DMS 273 (cell line): Measurements from ENCODE around the gene CHID1.

Experiments
- DNase-seq: peaks from one replicate; lab custom pipeline; 2025; ENCODE audit not compliant: unreplicated experiment; lab: John Stamatoyannopoulos, UW

The CHID1 gene

DNA sequence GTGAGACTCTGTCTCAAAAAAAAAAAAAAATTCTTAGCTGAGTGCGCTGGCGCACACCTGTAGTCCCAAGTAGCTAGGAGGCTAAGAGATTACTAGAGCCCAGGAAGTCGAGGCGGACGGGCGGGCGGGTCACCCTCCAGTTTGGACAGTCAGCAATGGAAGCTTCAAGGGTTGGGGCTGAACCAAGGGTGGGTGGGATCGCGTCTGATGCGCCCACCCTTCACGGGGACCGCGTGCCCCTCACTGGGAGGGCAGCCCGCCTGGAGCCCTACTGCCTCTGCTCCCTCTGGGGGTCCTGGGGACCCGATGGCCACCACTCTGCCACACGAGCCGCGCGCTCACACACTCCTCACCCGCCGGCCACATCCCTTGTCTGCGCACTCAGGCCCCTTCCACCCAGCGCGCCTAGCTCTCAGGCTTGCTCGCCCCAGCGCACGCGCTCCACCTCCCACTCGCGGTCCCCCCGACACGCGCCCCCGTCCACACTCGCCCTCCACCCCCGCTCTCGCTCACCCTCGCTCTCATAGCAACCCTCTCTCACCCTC is 494 bp downstream of the CHID1 start:
- DNase-seq, result no peak

GRCh38 chr11:909406-909805 is 1.2 kb downstream of the CHID1 start:
- no peak for DNase-seq

DNA sequence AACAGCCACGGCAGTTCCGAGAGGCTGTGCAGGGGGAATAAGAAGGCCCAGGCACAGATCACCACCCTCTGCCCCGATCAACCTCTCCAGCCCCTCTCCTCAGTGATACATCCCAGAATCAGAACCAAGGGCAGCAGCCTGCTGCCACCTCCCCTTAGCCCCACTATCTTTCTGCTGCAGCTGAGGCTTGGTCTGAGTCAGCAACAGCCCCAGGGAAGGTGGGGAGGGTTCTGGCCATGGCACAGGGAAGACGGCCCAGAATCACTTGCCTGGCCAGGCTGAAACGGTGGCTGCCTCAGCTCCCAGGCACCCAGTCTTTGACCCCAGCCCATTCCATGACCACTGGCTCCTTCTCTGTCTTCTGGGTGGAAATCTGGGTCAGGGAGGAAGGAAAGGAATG is 2.3 kb downstream of the CHID1 start:
- no peak for DNase-seq

GRCh38 chr11:907668-908067 is 2.9 kb downstream of the CHID1 start:
- DNase-seq, result no peak

GRCh38 chr11:905952-906351 is 4.7 kb downstream of the CHID1 start:
- no peak for DNase-seq

DNA sequence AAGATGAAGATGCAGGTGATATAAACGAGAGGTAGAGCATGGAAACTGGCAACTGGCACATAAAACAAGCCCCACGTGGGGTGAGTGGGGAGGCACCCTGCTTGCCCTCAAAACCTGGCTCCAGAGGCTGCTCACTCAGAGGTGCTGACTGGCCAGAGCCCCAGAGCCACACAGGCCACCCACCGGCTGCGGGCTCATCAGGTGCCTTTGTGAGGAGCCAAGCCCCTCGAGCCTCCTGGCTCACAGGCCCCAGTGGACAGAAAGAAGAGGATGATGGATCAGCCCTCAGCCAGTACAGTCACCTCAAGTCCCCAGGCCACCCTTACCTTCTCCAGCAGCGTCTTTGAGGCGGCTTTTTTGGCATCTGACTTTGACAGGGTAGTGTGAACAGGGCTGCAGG is 6.2 kb downstream of the CHID1 start:
- no peak for DNase-seq

GRCh38 chr11:901452-902061 is 9.1 kb downstream of the CHID1 start:
- DNase-seq, result no peak

DNA sequence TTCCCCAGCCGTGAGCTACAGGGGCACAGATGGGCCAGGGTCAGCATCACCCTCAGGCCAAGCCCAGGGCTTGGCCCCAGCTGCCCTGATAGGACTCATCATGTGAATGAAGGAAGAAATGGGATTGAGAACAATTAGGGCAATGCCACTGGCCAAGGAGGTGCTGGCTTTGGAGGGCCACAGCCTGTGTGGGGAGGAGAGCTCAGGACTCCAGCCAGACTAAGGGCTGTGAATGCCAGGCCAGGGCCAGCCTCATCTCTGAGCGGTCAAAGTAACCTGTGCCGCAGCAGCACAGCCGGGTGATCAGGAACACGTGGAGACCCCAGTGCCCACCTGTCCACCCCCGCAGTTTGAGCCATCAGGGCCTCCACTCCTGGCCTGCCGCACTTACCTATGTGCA is 10.1 kb downstream of the CHID1 start:
- DNase-seq, result no peak

- no peak for DNase-seq
Observed at GRCh38 chr11:899724-900123, 10.9 kb downstream of the CHID1 start.

GRCh38 chr11:898540-899190 is 11.9 kb downstream of the CHID1 start:
- DNase-seq, result no peak

DNA sequence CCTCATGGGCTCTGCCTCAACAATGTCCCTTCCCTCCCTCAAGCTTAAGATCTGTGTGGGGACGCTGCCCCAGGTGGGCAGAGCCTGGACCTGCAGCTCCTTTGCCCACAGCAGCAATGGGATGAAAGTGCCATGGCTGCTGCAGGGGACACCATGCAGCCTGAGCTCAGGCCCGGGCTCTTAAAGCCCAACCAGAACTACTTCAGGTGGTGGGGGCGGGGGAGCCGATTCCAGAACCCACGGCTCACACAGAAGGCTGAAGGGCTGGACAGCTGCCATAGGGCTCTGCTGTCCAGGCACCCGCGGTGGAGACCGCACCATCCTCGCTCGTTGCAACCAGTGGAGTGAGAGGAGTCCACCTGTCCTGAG is 12.5 kb downstream of the CHID1 start:
- peak; percentile 65 for DNase-seq

- DNase-seq, result no peak
Observed at GRCh38 chr11:897253-898142, 13.1 kb downstream of the CHID1 start.

DNA sequence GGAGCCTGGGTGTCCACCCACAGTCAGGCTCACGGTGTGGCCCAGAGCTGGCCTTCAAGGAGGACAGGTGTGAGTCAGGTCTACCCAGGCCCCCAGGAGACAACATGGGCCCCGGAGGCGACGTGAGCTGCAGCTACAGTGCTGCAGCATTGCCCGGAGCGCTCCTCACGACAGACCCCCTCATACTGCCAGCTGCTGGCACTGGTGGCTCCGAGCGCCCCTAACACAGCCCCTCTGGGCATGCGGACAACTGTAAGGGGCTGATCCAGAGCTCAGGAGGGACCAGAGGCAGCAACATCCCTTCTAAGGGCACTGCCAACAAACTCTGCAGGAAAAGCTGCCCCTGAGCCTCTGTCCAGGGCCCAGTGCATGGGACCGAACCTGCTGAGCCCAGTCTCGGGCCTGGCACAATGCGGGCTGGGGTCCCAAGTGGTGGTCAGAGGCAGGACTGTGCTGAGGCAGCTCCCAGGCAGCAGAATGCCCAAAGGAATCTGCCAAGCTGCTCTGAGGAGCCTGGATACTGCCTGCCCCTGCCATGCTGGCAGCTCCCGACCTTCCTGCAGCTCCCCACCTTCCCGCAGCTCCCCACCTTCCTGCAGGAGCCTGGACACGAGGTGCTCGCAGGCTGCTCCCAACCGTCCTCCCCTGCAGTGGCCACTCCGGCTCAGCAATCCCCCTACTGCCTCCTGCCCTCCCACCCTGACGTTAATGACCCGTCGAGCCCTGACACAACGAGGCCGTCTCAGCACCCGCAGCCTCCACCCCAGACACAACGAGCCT is 15.1 kb downstream of the CHID1 start:
- DNase-seq, result no peak

DNA sequence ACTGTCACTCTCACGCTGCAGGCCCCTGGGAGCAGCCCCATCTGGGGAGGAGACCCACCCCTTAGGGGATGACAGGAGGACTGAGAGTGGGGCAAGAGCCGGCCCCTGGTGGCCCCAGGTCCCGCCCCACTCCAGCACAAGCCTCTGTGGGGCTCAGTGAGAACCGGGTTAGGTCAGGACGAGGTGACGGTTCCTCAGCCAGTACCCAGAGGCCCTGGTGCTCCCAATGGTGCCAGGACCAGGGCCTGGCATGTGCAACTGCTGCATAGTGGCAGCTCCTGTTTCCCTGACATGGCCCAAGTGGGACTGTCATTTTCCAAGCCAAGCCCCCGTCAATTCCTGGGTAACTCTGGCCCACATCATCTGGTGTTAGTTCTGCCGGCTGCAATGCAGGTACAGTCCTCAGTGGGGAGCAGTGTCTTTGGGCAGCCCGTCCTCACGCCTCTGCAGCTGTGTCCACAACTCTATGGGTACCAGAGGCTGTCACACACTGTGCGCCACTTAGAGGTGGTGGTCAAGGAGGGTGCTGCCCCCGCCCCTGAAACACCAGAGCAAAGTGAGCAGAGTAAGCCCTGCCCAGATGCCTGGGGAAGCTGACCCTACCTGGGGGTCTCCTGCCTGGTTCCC is 15.9 kb downstream of the CHID1 start:
- DNase-seq, result peak; percentile 31

GRCh38 chr11:893008-893654 is 17.5 kb downstream of the CHID1 start:
- no peak for DNase-seq

DNA sequence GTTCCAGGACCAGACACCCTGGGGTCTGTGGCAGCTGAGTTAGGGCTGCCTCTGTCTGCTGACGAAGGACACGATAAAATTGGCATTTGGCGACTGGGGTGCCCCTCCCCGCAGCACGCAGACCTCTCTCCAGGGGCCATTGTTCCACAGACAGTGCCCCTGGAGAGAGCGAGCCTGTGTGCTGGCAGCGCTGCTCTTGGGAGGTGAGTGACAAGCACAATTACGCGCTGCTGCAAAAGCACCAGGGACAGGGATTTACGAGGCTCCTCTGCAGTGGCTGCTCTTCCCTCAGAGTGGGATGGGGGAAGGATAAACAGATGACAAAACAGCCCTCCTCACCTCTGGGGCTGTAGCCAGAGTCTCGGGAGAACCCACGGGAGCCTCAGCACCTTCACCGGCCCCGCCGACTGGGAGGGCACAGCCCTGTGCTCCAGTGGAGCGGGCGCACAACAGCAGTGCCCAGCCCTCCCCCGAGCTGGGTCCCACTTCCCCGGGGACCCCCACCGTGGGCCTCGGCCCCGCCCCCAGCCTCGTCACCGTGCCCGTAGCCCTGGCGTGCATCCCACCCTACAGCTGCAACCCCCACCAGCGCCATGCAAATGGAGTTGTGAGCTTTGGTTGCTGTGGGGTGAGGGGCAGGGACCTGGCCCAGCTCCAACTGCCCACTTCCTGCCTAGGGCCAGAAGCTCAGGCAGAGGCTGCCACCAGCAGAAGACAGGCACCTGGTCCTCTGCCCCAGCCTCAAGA is 19.6 kb downstream of the CHID1 start:
- no peak for DNase-seq

- DNase-seq, result peak; percentile 84
Observed at GRCh38 chr11:889687-890475, 20.7 kb downstream of the CHID1 start.

DNA sequence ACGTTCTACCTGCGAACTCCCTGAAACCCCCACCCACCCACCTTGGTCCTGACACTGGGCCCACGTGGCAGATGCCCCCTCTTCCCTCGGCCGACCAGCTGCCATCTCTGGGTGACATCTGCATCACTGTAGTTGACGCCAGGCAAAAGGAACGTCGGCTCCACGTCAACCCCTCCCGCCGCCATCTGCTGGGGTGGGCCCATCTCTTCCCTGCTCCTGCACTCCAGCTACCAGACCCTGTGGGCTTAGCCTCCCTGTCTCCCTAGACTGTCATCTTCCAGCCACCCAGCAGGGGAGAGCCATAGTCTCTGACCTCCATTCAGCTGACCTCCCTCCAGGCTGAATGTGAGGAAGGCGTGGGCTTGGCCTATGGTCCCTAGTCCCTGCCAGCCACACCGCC is 21.4 kb downstream of the CHID1 start:
- DNase-seq, result peak; percentile 87
